ENCODE results near the gene DNAH3.

The DNAH3 gene

GRCh38 chr16:20942256-20942655 lies 208.4 kb downstream of the DNAH3 start:
- CTCF ChIA-PET: interaction anchor here (0.6 kb wide), 1 partner anchor 15 kb away, joined by 4 read pairs; no protein-coding TSS in a partner anchor
- POLR2A ChIA-PET (ENCODE audit: low non-redundant PET): no interaction called here

GRCh38 chr16:20941636-20941926 lies 209.1 kb downstream of the DNAH3 start:
- ChIA-PET POLR2A (ENCODE audit: low non-redundant PET) (no interaction called here), CTCF (no interaction called here)
- no peak for DNase-seq (ENCODE audit: low spot score)
- H3K27ac ChIP-seq: no peak overlapping the region
- TF ChIP-seq CTCF (conservative IDR thresholded peaks at IDR 0.05; ENCODE audit: low read depth): no peak

More at GRCh38 chr16:20942256-20942655, 208.4 kb downstream of the DNAH3 start:
- no peak overlapping the region for H3K27ac ChIP-seq
- TF ChIP-seq CTCF (conservative IDR thresholded peaks at IDR 0.05; ENCODE audit: low read depth): no peak
- no peak for DNase-seq (ENCODE audit: low spot score)

GRCh38 chr16:20940871-20941635 lies 209.6 kb downstream of the DNAH3 start:
- ChIA-PET POLR2A (ENCODE audit: low non-redundant PET) (no interaction called here), CTCF (no interaction called here)
- no peak for DNase-seq (ENCODE audit: low spot score)
- H3K27ac ChIP-seq: no peak overlapping the region
- TF ChIP-seq CTCF (conservative IDR thresholded peaks at IDR 0.05; ENCODE audit: low read depth): no peak

GRCh38 chr16:20939611-20940010 lies 211.0 kb downstream of the DNAH3 start:
- TF ChIP-seq CTCF (conservative IDR thresholded peaks at IDR 0.05; ENCODE audit: low read depth): no peak
- H3K27ac ChIP-seq: no peak overlapping the region
- ChIA-PET CTCF (no interaction called here), POLR2A (ENCODE audit: low non-redundant PET) (no interaction called here)
- no peak for DNase-seq (ENCODE audit: low spot score)

GRCh38 chr16:20938426-20938825 lies 212.2 kb downstream of the DNAH3 start:
- no peak for DNase-seq (ENCODE audit: low spot score)
- H3K27ac ChIP-seq: no peak overlapping the region
- no peak for TF ChIP-seq CTCF (conservative IDR thresholded peaks at IDR 0.05; ENCODE audit: low read depth)
- CTCF ChIA-PET: interaction anchor here (0.6 to 0.7 kb wide), 3 partner anchors 271 to 1729 kb away, joined by 3 to 4 read pairs (median 4); no protein-coding TSS in a partner anchor
- POLR2A ChIA-PET (ENCODE audit: low non-redundant PET): interaction anchor here (0.6 to 0.7 kb wide), 2 partner anchors 75 to 144 kb away, joined by 5 to 9 read pairs; no protein-coding TSS in a partner anchor

- H3K27ac ChIP-seq: no peak overlapping the region
- ChIA-PET POLR2A (ENCODE audit: low non-redundant PET) (interaction anchor here (0.6 to 0.7 kb wide), 3 partner anchors 11 to 75 kb away, joined by 3 to 9 read pairs (median 3); no protein-coding TSS in a partner anchor), CTCF (no interaction called here)
- DNase-seq (ENCODE audit: low spot score): no peak
- no peak for TF ChIP-seq CTCF (conservative IDR thresholded peaks at IDR 0.05; ENCODE audit: low read depth)
Observed at GRCh38 chr16:20937736-20938135, 212.9 kb downstream of the DNAH3 start.
